H9 (cell line): ENCODE data around the gene RBM27. TPM values are rescaled to one million over a fixed set of nuclear protein-coding genes. Genes with fewer than 3 reads are reported as not detected.

Experiments
- DNase-seq: peaks from one replicate; pipeline ENCODE4 v3.0.0-alpha.2; 2017
- H2AFZ ChIP-seq: one replicate; pipeline ENCODE4 v1.6.1; 2013; ENCODE audit warnings: mild to moderate bottlenecking, low read length, control low read depth, moderate library complexity
- H2AK5ac ChIP-seq: 2 replicates; pipeline ENCODE4 v1.6.1; 2013; ENCODE audit warnings: low read length, control low read depth, mixed read lengths; ENCODE audit not compliant: insufficient read length
- H2BK120ac ChIP-seq: one replicate; pipeline ENCODE4 v1.6.1; 2013; ENCODE audit warnings: low read depth, mild to moderate bottlenecking, low read length, control low read depth, inconsistent platforms; ENCODE audit not compliant: poor library complexity, severe bottlenecking
- H2BK12ac ChIP-seq: 2 replicates; pipeline ENCODE4 v1.6.1; 2013; ENCODE audit warnings: low read length, control low read depth, mixed read lengths, low read depth; ENCODE audit not compliant: insufficient read length
- H2BK15ac ChIP-seq: 2 replicates; pipeline ENCODE4 v1.6.1; 2013; ENCODE audit warnings: low read depth, low read length, control low read depth
- H2BK20ac ChIP-seq: one replicate; pipeline ENCODE4 v1.6.1; 2013; ENCODE audit warnings: low read depth, mild to moderate bottlenecking, low read length, control low read depth, inconsistent platforms; ENCODE audit not compliant: poor library complexity, severe bottlenecking
- H2BK5ac ChIP-seq: 2 replicates; pipeline ENCODE4 v1.6.1; 2013; ENCODE audit warnings: low read length, control low read depth, mixed read lengths; ENCODE audit not compliant: insufficient read length
- H3K14ac ChIP-seq: 2 replicates; pipeline ENCODE4 v1.6.1; 2013; ENCODE audit warnings: low read length, control low read depth; ENCODE audit not compliant: insufficient read depth
- H3K18ac ChIP-seq: 2 replicates; pipeline ENCODE4 v1.6.1; 2013; ENCODE audit warnings: low read depth, mild to moderate bottlenecking, mixed read lengths, low read length, control low read depth; ENCODE audit not compliant: insufficient read length
- H3K23ac ChIP-seq: 2 replicates; pipeline ENCODE4 v1.6.1; 2013; ENCODE audit warnings: low read length, control low read depth, mixed read lengths, low read depth; ENCODE audit not compliant: insufficient read length
- H3K23me2 ChIP-seq: 2 replicates; pipeline ENCODE4 v1.6.1; 2013; ENCODE audit warnings: low read depth, mild to moderate bottlenecking, mixed read lengths, low read length, control low read depth; ENCODE audit not compliant: insufficient read length, poor library complexity, severe bottlenecking
- H3K27ac ChIP-seq: 2 replicates; pipeline ENCODE4 v1.5.1; 2013; ENCODE audit warnings: low read length, control low read depth, mixed read lengths, low read depth; ENCODE audit not compliant: insufficient read length
- H3K27me3 ChIP-seq: 2 replicates; pipeline ENCODE4 v1.6.1; 2013; ENCODE audit warnings: low read length, control low read depth, inconsistent platforms; ENCODE audit not compliant: insufficient read depth
- H3K4ac ChIP-seq: 2 replicates; pipeline ENCODE4 v1.6.1; 2013; ENCODE audit warnings: low read depth, mild to moderate bottlenecking, control low read depth, inconsistent platforms, low read length, moderate library complexity
- H3K4me1 ChIP-seq: 2 replicates; pipeline ENCODE4 v1.6.1; 2013; ENCODE audit warnings: low read length, control low read depth, inconsistent platforms; ENCODE audit not compliant: insufficient read depth
- H3K4me2 ChIP-seq: 2 replicates; pipeline ENCODE4 v1.6.1; 2013; ENCODE audit warnings: low read length, control low read depth, mixed read lengths; ENCODE audit not compliant: insufficient read length, insufficient read depth
- H3K56ac ChIP-seq: 2 replicates; pipeline ENCODE4 v1.6.1; 2013; ENCODE audit warnings: low read depth, mild to moderate bottlenecking, mixed read lengths, low read length, control low read depth; ENCODE audit not compliant: insufficient read length
- H3K79me1 ChIP-seq: 2 replicates; pipeline ENCODE4 v1.6.1; 2013; ENCODE audit warnings: low read depth, mild to moderate bottlenecking, moderate library complexity, low read length, control low read depth, inconsistent platforms; ENCODE audit not compliant: insufficient read depth, poor library complexity, severe bottlenecking
- H3K79me2 ChIP-seq: 2 replicates; pipeline ENCODE4 v1.6.1; 2013; ENCODE audit warnings: low read length, control low read depth, inconsistent platforms; ENCODE audit not compliant: insufficient read depth
- H3K9ac ChIP-seq: 2 replicates; pipeline ENCODE4 v1.6.1; 2013; ENCODE audit warnings: low read length, control low read depth, mixed read lengths; ENCODE audit not compliant: insufficient read length; ENCODE audit errors: extremely low read depth
- H3K9me3 ChIP-seq: one replicate; pipeline ENCODE4 v1.6.1; 2013; ENCODE audit warnings: low read depth, low read length, inconsistent platforms; ENCODE audit not compliant: control insufficient read depth
- H3T11ph ChIP-seq: one replicate; pipeline ENCODE4 v1.6.1; 2013; ENCODE audit warnings: mild to moderate bottlenecking, low read length, control low read depth, inconsistent platforms
- H4K20me1 ChIP-seq: one replicate; pipeline ENCODE4 v1.6.1; 2013; ENCODE audit not compliant: control insufficient read depth, insufficient read length, insufficient read depth
- H4K5ac ChIP-seq: 2 replicates; pipeline ENCODE4 v1.6.1; 2013; ENCODE audit warnings: low read depth, mild to moderate bottlenecking, mixed read lengths, low read length, control low read depth; ENCODE audit not compliant: insufficient read length
- H4K8ac ChIP-seq: replicated peaks from 2 replicates; pipeline ENCODE4 v1.6.1; 2013; ENCODE audit warnings: low read length, control low read depth, mixed read lengths, low read depth; ENCODE audit not compliant: insufficient read length
- H4K91ac ChIP-seq: 2 replicates; pipeline ENCODE4 v1.6.1; 2013; ENCODE audit warnings: low read depth, mild to moderate bottlenecking, moderate library complexity, mixed read lengths, low read length, control low read depth; ENCODE audit not compliant: insufficient read length
- H3K27ac Mint-ChIP-seq, 3 experiments: 2 replicates in 2 of 3; 3 replicates in 1 of 3; pipeline ENCODE4 v1.8.0; 2020 to 2021; ENCODE audit warnings: mixed read lengths in 3 of 3, mild to moderate bottlenecking in 1 of 3, moderate library complexity in 1 of 3
- H3K27me3 Mint-ChIP-seq: 2 replicates; pipeline ENCODE4 v1.8.0; 2021; ENCODE audit warnings: low read depth, mild to moderate bottlenecking, moderate library complexity, mixed read lengths
- H3K36me3 Mint-ChIP-seq, 3 experiments: 2 replicates in 2 of 3; 3 replicates in 1 of 3; pipeline ENCODE4 v1.8.0; 2020 to 2021; ENCODE audit warnings: low read depth in 3 of 3, mixed read lengths in 3 of 3; ENCODE audit not compliant: insufficient read depth in 1 of 3
- H3K4me1 Mint-ChIP-seq, 2 experiments: 2 replicates each; pipeline ENCODE4 v1.8.0; 2020; ENCODE audit warnings: mixed read lengths in 2 of 2
- H3K4me3 Mint-ChIP-seq, 2 experiments: 2 replicates in 1 of 2; 3 replicates in 1 of 2; pipeline ENCODE4 v1.8.0; 2020 to 2021; ENCODE audit warnings: mild to moderate bottlenecking in 2 of 2, mixed read lengths in 2 of 2, moderate library complexity in 1 of 2
- H3K9me3 Mint-ChIP-seq, 2 experiments: 2 replicates in 1 of 2; 3 replicates in 1 of 2; pipeline ENCODE4 v1.8.0; 2020; ENCODE audit warnings: mild to moderate bottlenecking in 2 of 2, mixed read lengths in 2 of 2, moderate library complexity in 1 of 2
- WGBS: extraction: QIAGEN DNeasy Blood & Tissue Kit; methylation state at CpG from one replicate; pipeline ENCODE4 v1.1.7; 2013; ENCODE audit warnings: missing lambda C conversion rate, low lambda C conversion rate, mixed read lengths; ENCODE audit not compliant: insufficient read length; ENCODE audit errors: extremely low coverage; 5-methylcytosine and 5-hydroxymethylcytosine counted together
- total RNA-seq: library from RNA; stranded (reverse); gene quantifications from 2 replicates; pipeline ENCODE4 v1.2.1, GENCODE V29; 2021
- TF ChIP-seq, protein P1 (sequence below): fragments of 200-600 bp; sonication (generic); conservative IDR thresholded peaks from 3 replicates; pipeline ENCODE4 v1.8.0; 2021; ENCODE audit warnings: antibody characterized with exemption, mild to moderate bottlenecking

Gene RBM27
- total RNA-seq, 1 experiment from 2014 or later = 33.8 TPM

GRCh38 chr5:146222005-146222404 lies 18.6 kb downstream of the RBM27 start:
- Mint-ChIP-seq H3K4me3 (no peak overlapping the region), H3K36me3 (peaks cover 9 to 43% (median 40%) of the 10 kb centered on the region in 3 experiments; a peak in 6 of 7 replicates), H3K4me1 (no peaks in the 10 kb centered on the region), H3K9me3 (no peaks in the 10 kb centered on the region), H3K27ac (no peak overlapping the region), H3K27me3 (no peaks in the 10 kb centered on the region)
- peaks cover 2% of the 10 kb centered on the region for H3K79me1 ChIP-seq
- no peak overlapping the region for H2AK5ac ChIP-seq
- no peaks in the 10 kb centered on the region for H3K27me3 ChIP-seq
- no peak overlapping the region for H2BK5ac ChIP-seq
- TF ChIP-seq, protein P1, sequence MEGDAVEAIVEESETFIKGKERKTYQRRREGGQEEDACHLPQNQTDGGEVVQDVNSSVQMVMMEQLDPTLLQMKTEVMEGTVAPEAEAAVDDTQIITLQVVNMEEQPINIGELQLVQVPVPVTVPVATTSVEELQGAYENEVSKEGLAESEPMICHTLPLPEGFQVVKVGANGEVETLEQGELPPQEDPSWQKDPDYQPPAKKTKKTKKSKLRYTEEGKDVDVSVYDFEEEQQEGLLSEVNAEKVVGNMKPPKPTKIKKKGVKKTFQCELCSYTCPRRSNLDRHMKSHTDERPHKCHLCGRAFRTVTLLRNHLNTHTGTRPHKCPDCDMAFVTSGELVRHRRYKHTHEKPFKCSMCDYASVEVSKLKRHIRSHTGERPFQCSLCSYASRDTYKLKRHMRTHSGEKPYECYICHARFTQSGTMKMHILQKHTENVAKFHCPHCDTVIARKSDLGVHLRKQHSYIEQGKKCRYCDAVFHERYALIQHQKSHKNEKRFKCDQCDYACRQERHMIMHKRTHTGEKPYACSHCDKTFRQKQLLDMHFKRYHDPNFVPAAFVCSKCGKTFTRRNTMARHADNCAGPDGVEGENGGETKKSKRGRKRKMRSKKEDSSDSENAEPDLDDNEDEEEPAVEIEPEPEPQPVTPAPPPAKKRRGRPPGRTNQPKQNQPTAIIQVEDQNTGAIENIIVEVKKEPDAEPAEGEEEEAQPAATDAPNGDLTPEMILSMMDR = no peak
- H4K20me1 ChIP-seq = no peaks in the 10 kb centered on the region
- H4K5ac ChIP-seq = no peak overlapping the region
- H3K23me2 ChIP-seq = no peaks in the 10 kb centered on the region
- H3K9ac ChIP-seq = no peak overlapping the region
- WGBS = no CpG with 5 or more reads among the region's 1 CpG
- no peak overlapping the region for H3K14ac ChIP-seq
- H2BK15ac ChIP-seq = no peak overlapping the region
- H2BK120ac ChIP-seq = no peak overlapping the region
- no peak overlapping the region for H3K18ac ChIP-seq
- H3K79me2 ChIP-seq = peaks cover 4% of the 10 kb centered on the region; the same call in 1 of the 2 replicates
- DNase-seq = no peak
- H3K4me2 ChIP-seq = no peak overlapping the region
- H3K9me3 ChIP-seq = no peaks in the 10 kb centered on the region
- no peak overlapping the region for H3K23ac ChIP-seq
- H2AFZ ChIP-seq = no peak overlapping the region
- no peak overlapping the region for H2BK20ac ChIP-seq
- H3K27ac ChIP-seq = no peak overlapping the region
- no peak overlapping the region for H3K4ac ChIP-seq
- H4K91ac ChIP-seq = no peak overlapping the region
- H3T11ph ChIP-seq = no peak overlapping the region
- no peak overlapping the region for H2BK12ac ChIP-seq
- no peak overlapping the region for H4K8ac ChIP-seq
- H3K56ac ChIP-seq = no peak overlapping the region
- H3K4me1 ChIP-seq = no peaks in the 10 kb centered on the region
